ENCODE measurements around the gene OGFOD3. TPM values are rescaled to one million over a fixed set of nuclear protein-coding genes. Genes with fewer than 3 reads are reported as not detected.

OGFOD3 gene
- total RNA-seq, 1 donor from 2014 or later: 19.9 TPM

- Mint-ChIP-seq H3K36me3 (ENCODE audit: low read depth) (peaks cover 8% of the 10 kb centered on the region), H3K4me1 (ENCODE audit: low read depth) (no peaks in the 10 kb centered on the region), H3K9me3 (ENCODE audit: low read depth) (peaks cover 14% of the 10 kb centered on the region), H3K27me3 (ENCODE audit: low read depth) (no peaks in the 10 kb centered on the region), H3K4me3 (ENCODE audit: unreplicated experiment) (no peak overlapping the region), H3K27ac (ENCODE audit: unreplicated experiment) (no peak overlapping the region)
- DNase-seq (ENCODE audit: low spot score): no peak
- TF ChIP-seq CTCF (IDR thresholded peaks at IDR 0.05): no peak
Measured at GRCh38 chr17:82424863-82425159, 6.4 kb upstream of the OGFOD3 start.

GRCh38 chr17:82424001-82424862, 5.8 kb upstream of the OGFOD3 start:
- Mint-ChIP-seq H3K27me3 (ENCODE audit: low read depth) (no peaks in the 10 kb centered on the region), H3K4me1 (ENCODE audit: low read depth) (peaks cover 1% of the 10 kb centered on the region), H3K36me3 (ENCODE audit: low read depth) (peaks cover 8% of the 10 kb centered on the region), H3K4me3 (ENCODE audit: unreplicated experiment) (no peak overlapping the region), H3K9me3 (ENCODE audit: low read depth) (peaks cover 14% of the 10 kb centered on the region), H3K27ac (ENCODE audit: unreplicated experiment) (no peak overlapping the region)
- no peak for DNase-seq (ENCODE audit: low spot score)
- TF ChIP-seq CTCF (IDR thresholded peaks at IDR 0.05): peak; percentile 73

- Mint-ChIP-seq H3K27ac (ENCODE audit: unreplicated experiment) (no peak overlapping the region), H3K4me3 (ENCODE audit: unreplicated experiment) (no peak overlapping the region), H3K36me3 (ENCODE audit: low read depth) (peaks cover 8% of the 10 kb centered on the region), H3K9me3 (ENCODE audit: low read depth) (peaks cover 14% of the 10 kb centered on the region), H3K27me3 (ENCODE audit: low read depth) (no peaks in the 10 kb centered on the region), H3K4me1 (ENCODE audit: low read depth) (peaks cover 14% of the 10 kb centered on the region)
- no peak for DNase-seq (ENCODE audit: low spot score)
- no peak for TF ChIP-seq CTCF (IDR thresholded peaks at IDR 0.05)
Measured at GRCh38 chr17:82419540-82419939, 1.2 kb upstream of the OGFOD3 start.

- no peaks in the 10 kb centered on the region for H3K27me3 Mint-ChIP-seq (ENCODE audit: low read depth)
- no peak overlapping the region for H3K4me3 Mint-ChIP-seq (ENCODE audit: unreplicated experiment)
- H3K27ac Mint-ChIP-seq (ENCODE audit: unreplicated experiment): no peak overlapping the region
- peaks cover 2% of the 10 kb centered on the region for H3K36me3 Mint-ChIP-seq (ENCODE audit: low read depth)
- DNase-seq (ENCODE audit: low spot score): no peak
- H3K9me3 Mint-ChIP-seq (ENCODE audit: low read depth): no peaks in the 10 kb centered on the region
- TF ChIP-seq CTCF (IDR thresholded peaks at IDR 0.05): peak; percentile 35
- H3K4me1 Mint-ChIP-seq (ENCODE audit: low read depth): peaks cover 17% of the 10 kb centered on the region
Measured at GRCh38 chr17:82416771-82417170, 1.6 kb downstream of the OGFOD3 start.

- H3K9me3 Mint-ChIP-seq (ENCODE audit: low read depth): no peaks in the 10 kb centered on the region
- no peak overlapping the region for H3K4me3 Mint-ChIP-seq (ENCODE audit: unreplicated experiment)
- peaks cover 17% of the 10 kb centered on the region for H3K4me1 Mint-ChIP-seq (ENCODE audit: low read depth)
- H3K36me3 Mint-ChIP-seq (ENCODE audit: low read depth): no peaks in the 10 kb centered on the region
- no peak overlapping the region for H3K27ac Mint-ChIP-seq (ENCODE audit: unreplicated experiment)
- no peaks in the 10 kb centered on the region for H3K27me3 Mint-ChIP-seq (ENCODE audit: low read depth)
- no peak for DNase-seq (ENCODE audit: low spot score)
- TF ChIP-seq CTCF (IDR thresholded peaks at IDR 0.05): no peak
Measured at GRCh38 chr17:82416264-82416663, 2.1 kb downstream of the OGFOD3 start.
